ENCODE results near the gene NEIL3.

Gene NEIL3

GRCh38 chr4:177386278-177386815 lies 76.7 kb downstream of the NEIL3 start:
- DNase-seq (no peak), ATAC-seq (ENCODE audit: insufficient read depth, low read depth) (no peak)
- no peaks in the 10 kb centered on the region for H3K27me3 ChIP-seq (ENCODE audit: insufficient read depth, low read length, poor library complexity)
- H4K20me1 ChIP-seq (ENCODE audit: insufficient read depth, low read length) = no peaks in the 10 kb centered on the region
- no peaks in the 10 kb centered on the region for H3K9me3 ChIP-seq (ENCODE audit: insufficient read depth, low read length, severe bottlenecking)
- no peak overlapping the region for H2AFZ ChIP-seq (ENCODE audit: low read depth, low read length)
- H3K4me3 ChIP-seq (ENCODE audit: low read depth in 1 of 2, low read length in 2 of 2) = no peak overlapping the region
- no peak overlapping the region for H3K27ac ChIP-seq (ENCODE audit: low read length)
- H3K36me3 ChIP-seq (ENCODE audit: insufficient read depth, low read length) = no peaks in the 10 kb centered on the region
- H3K4me1 ChIP-seq (ENCODE audit: insufficient read depth, low read length) = peaks cover 17% of the 10 kb centered on the region
- H3K9ac ChIP-seq (ENCODE audit: low read depth, low read length) = no peak overlapping the region
- no peak overlapping the region for H3K4me2 ChIP-seq (ENCODE audit: insufficient read depth, low read length)
- no peak for TF ChIP-seq EZH2 (IDR thresholded peaks at IDR 0.05; ENCODE audit: borderline replicate concordance, low read depth, low read length, severe bottlenecking)
- no peak for TF ChIP-seq CTCF (IDR thresholded peaks at IDR 0.05; ENCODE audit: borderline replicate concordance, extremely low read depth, low read length, poor library complexity, severe bottlenecking)
- no peaks in the 10 kb centered on the region for H3K79me2 ChIP-seq (ENCODE audit: insufficient read depth, low read length)

- Histone ChIP-seq H3K4me3 (ENCODE audit: low read depth in 1 of 2, low read length in 2 of 2) (no peak overlapping the region), H3K4me2 (ENCODE audit: insufficient read depth, low read length) (no peak overlapping the region), H3K36me3 (ENCODE audit: insufficient read depth, low read length) (no peaks in the 10 kb centered on the region), H3K79me2 (ENCODE audit: insufficient read depth, low read length) (no peaks in the 10 kb centered on the region), H3K9ac (ENCODE audit: low read depth, low read length) (no peak overlapping the region), H3K9me3 (ENCODE audit: insufficient read depth, low read length, severe bottlenecking) (no peaks in the 10 kb centered on the region), H4K20me1 (ENCODE audit: insufficient read depth, low read length) (no peaks in the 10 kb centered on the region), H3K4me1 (ENCODE audit: insufficient read depth, low read length) (peaks cover 20% of the 10 kb centered on the region), H3K27ac (ENCODE audit: low read length) (no peak overlapping the region), H2AFZ (ENCODE audit: low read depth, low read length) (no peak overlapping the region), H3K27me3 (ENCODE audit: insufficient read depth, low read length, poor library complexity) (no peaks in the 10 kb centered on the region)
- DNase-seq (no peak), ATAC-seq (ENCODE audit: insufficient read depth, low read depth) (no peak)
- TF ChIP-seq EZH2 (IDR thresholded peaks at IDR 0.05; ENCODE audit: borderline replicate concordance, low read depth, low read length, severe bottlenecking) = no peak
- no peak for TF ChIP-seq CTCF (IDR thresholded peaks at IDR 0.05; ENCODE audit: borderline replicate concordance, extremely low read depth, low read length, poor library complexity, severe bottlenecking)
Observed at GRCh38 chr4:177391287-177391686, 81.6 kb downstream of the NEIL3 start.

GRCh38 chr4:177391953-177392352 lies 82.3 kb downstream of the NEIL3 start:
- H3K4me2 ChIP-seq (ENCODE audit: insufficient read depth, low read length) = no peak overlapping the region
- no peak overlapping the region for H3K27ac ChIP-seq (ENCODE audit: low read length)
- peaks cover 16% of the 10 kb centered on the region for H3K4me1 ChIP-seq (ENCODE audit: insufficient read depth, low read length)
- H3K9ac ChIP-seq (ENCODE audit: low read depth, low read length) = no peak overlapping the region
- H4K20me1 ChIP-seq (ENCODE audit: insufficient read depth, low read length) = no peaks in the 10 kb centered on the region
- no peaks in the 10 kb centered on the region for H3K36me3 ChIP-seq (ENCODE audit: insufficient read depth, low read length)
- no peak for ATAC-seq (ENCODE audit: insufficient read depth, low read depth)
- TF ChIP-seq CTCF (IDR thresholded peaks at IDR 0.05; ENCODE audit: borderline replicate concordance, extremely low read depth, low read length, poor library complexity, severe bottlenecking) (no peak), EZH2 (IDR thresholded peaks at IDR 0.05; ENCODE audit: borderline replicate concordance, low read depth, low read length, severe bottlenecking) (no peak)
- no peaks in the 10 kb centered on the region for H3K27me3 ChIP-seq (ENCODE audit: insufficient read depth, low read length, poor library complexity)
- no peaks in the 10 kb centered on the region for H3K79me2 ChIP-seq (ENCODE audit: insufficient read depth, low read length)
- H3K4me3 ChIP-seq (ENCODE audit: low read depth in 1 of 2, low read length in 2 of 2) = no peak overlapping the region
- H2AFZ ChIP-seq (ENCODE audit: low read depth, low read length) = no peak overlapping the region
- DNase-seq = no peak
- H3K9me3 ChIP-seq (ENCODE audit: insufficient read depth, low read length, severe bottlenecking) = no peaks in the 10 kb centered on the region

Measured in DND-41 (cell line).